Suprapubic skin (tissue), 4 donors: ENCODE data around the gene RPS6KA6. TPM values are rescaled to one million over a fixed set of nuclear protein-coding genes. Genes with fewer than 3 reads are reported as not detected.
A peak's percentile ranks its signal among the peaks of the same experiment; 100 is the strongest.

Experiments used
- DNase-seq, 2 donors: peaks; one replicate each; pipeline ENCODE4 v3.0.0-alpha.2; 2019; ENCODE audit warnings: low spot score in 2 of 2
- H3K27ac ChIP-seq: fragments of 200-600 bp; sonication (generic); one replicate; pipeline ENCODE4 v1.5.1; 2019
- H3K27me3 ChIP-seq: fragments of 200-600 bp; sonication (generic); one replicate; pipeline ENCODE4 v1.5.1; 2019
- H3K36me3 ChIP-seq: fragments of 200-600 bp; sonication (generic); one replicate; pipeline ENCODE4 v1.5.1; 2019
- H3K4me1 ChIP-seq: fragments of 200-600 bp; sonication (generic); one replicate; pipeline ENCODE4 v1.5.1; 2019
- H3K4me3 ChIP-seq: fragments of 200-600 bp; sonication (generic); one replicate; pipeline ENCODE4 v1.5.1; 2019; ENCODE audit warnings: mild to moderate bottlenecking
- H3K9me3 ChIP-seq: fragments of 200-600 bp; sonication (generic); one replicate; pipeline ENCODE4 v1.5.1; 2019
- EP300 ChIP-seq: sonication (generic); formaldehyde crosslinking; IDR thresholded peaks from one replicate; pipeline ENCODE4 v1.6.1; 2017; ENCODE audit warnings: antibody characterized with exemption
- POLR2A ChIP-seq, 2 donors: fragments of 450-650 bp; IDR thresholded peaks; one replicate each; pipeline ENCODE4 v1.6.1; 2017; ENCODE audit warnings: antibody characterized with exemption in 2 of 2, mild to moderate bottlenecking in 2 of 2, moderate library complexity in 2 of 2
- POLR2AphosphoS5 ChIP-seq, 3 donors: sonication (generic); formaldehyde crosslinking; IDR thresholded peaks; one replicate each; pipeline ENCODE4 v1.6.1; 2017; ENCODE audit warnings: antibody characterized with exemption in 3 of 3
- WGBS: methylation state at CpG from one replicate; pipeline ENCODE4 v1.1.5; 2018; 5-methylcytosine and 5-hydroxymethylcytosine counted together
- total RNA-seq, 4 donors: library from RNA; depleted of rRNA; stranded (reverse); fragments of >200 nt; gene quantifications; one replicate each; pipeline ENCODE4 v1.1.0, GENCODE V29; 2016
- TF ChIP-seq, protein P1 (sequence below), 2 donors: fragments of 200-600 bp in 1 of 2; fragments of 450-650 bp in 1 of 2; sonication (generic) in 1 of 2; IDR thresholded peaks; one replicate each; pipeline ENCODE4 v1.5.1; 2016 to 2019; ENCODE audit warnings: antibody characterized with exemption in 2 of 2, mild to moderate bottlenecking in 1 of 2, moderate library complexity in 1 of 2

The RPS6KA6 gene
- total RNA-seq, 4 donors from 2014 or later: 3.1 to 7.0 (median 4.9) TPM

DNA sequence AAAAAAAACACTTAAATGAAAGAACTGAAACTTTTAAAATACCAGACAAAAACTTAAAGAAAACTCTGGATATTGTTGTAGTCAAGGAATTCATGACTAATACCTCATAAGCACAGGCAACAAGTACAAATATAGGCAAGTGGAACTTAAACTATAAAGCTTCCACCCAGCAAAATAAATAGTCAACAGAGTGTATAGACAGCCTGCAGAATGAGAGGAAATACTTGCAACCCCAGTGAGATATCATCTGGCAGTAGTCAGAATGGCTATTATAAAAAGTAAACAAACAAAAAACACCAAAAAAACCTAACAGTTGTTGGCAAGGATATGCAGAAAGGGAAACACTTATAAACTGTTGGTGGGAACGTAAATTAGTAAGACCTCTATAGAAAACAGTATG lies 9.6 kb upstream of the RPS6KA6 start:
- no peaks in the 10 kb centered on the region for H3K4me1 ChIP-seq
- no peak for DNase-seq
- no peaks in the 10 kb centered on the region for H3K27me3 ChIP-seq
- no peaks in the 10 kb centered on the region for H3K36me3 ChIP-seq
- no peak overlapping the region for H3K4me3 ChIP-seq
- H3K9me3 ChIP-seq: no peaks in the 10 kb centered on the region
- H3K27ac ChIP-seq: no peak overlapping the region
- 75% methylated on average over 1 of the region's 1 CpG for WGBS
- TF ChIP-seq EP300 (no peak), POLR2A (IDR thresholded peaks at IDR 0.05) (no peak)

DNA sequence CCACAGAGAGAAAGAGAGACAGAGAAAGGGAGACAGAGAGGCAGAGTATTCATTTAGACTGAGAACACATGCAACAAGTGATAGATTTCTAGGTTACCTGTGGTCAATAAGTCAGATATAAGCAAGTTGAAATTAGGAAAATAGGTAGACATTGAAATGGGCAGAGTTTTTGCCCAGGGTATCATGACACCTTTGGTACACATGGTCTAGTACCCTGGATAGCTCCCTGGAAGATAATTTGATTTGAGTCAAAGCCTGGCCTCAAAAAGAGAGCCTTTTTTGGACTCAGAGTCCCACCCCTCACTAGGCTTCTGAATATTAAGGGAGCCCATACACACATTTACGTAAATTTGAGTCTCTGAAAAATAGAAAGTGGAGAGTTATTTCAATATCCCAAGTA lies 4.0 kb upstream of the RPS6KA6 start:
- Histone ChIP-seq H3K4me1 (no peaks in the 10 kb centered on the region), H3K9me3 (no peaks in the 10 kb centered on the region), H3K36me3 (no peaks in the 10 kb centered on the region), H3K27ac (no peak overlapping the region), H3K27me3 (no peaks in the 10 kb centered on the region), H3K4me3 (no peak overlapping the region)
- DNase-seq: no peak
- TF ChIP-seq POLR2AphosphoS5 (IDR thresholded peaks at IDR 0.05) (no peak), POLR2A (IDR thresholded peaks at IDR 0.05) (no peak), EP300 (no peak)
- TF ChIP-seq, protein P1, sequence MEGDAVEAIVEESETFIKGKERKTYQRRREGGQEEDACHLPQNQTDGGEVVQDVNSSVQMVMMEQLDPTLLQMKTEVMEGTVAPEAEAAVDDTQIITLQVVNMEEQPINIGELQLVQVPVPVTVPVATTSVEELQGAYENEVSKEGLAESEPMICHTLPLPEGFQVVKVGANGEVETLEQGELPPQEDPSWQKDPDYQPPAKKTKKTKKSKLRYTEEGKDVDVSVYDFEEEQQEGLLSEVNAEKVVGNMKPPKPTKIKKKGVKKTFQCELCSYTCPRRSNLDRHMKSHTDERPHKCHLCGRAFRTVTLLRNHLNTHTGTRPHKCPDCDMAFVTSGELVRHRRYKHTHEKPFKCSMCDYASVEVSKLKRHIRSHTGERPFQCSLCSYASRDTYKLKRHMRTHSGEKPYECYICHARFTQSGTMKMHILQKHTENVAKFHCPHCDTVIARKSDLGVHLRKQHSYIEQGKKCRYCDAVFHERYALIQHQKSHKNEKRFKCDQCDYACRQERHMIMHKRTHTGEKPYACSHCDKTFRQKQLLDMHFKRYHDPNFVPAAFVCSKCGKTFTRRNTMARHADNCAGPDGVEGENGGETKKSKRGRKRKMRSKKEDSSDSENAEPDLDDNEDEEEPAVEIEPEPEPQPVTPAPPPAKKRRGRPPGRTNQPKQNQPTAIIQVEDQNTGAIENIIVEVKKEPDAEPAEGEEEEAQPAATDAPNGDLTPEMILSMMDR (IDR thresholded peaks at IDR 0.05): no peak
- 81% methylated on average over 1 of the region's 1 CpG for WGBS

DNA sequence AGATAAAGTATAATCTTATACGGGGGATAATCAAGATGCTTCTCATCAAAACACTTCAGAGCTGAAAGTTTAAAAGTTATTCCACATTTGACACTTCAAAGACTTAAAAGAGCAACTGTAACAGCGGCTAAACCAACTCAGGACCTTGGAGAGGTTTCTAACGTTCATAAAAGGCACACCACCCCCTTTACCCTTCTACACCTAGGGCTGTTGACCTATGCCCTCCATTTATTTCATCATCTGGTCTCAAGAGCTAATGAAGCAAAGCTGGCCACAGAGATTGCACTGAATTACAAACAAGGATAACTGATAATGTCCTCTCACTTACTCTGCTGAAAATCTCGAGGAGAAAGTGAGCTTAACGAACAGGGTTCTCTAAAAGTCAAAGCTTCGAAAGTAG lies 1.1 kb upstream of the RPS6KA6 start:
- DNase-seq: no peak
- no peaks in the 10 kb centered on the region for H3K4me1 ChIP-seq
- no peak overlapping the region for H3K4me3 ChIP-seq
- H3K36me3 ChIP-seq: no peaks in the 10 kb centered on the region
- no peaks in the 10 kb centered on the region for H3K27me3 ChIP-seq
- H3K27ac ChIP-seq: no peak overlapping the region
- no peaks in the 10 kb centered on the region for H3K9me3 ChIP-seq
- TF ChIP-seq, protein P1 (IDR thresholded peaks at IDR 0.05): no peak
- TF ChIP-seq POLR2A (IDR thresholded peaks at IDR 0.05) (no peak), POLR2AphosphoS5 (IDR thresholded peaks at IDR 0.05) (no peak), EP300 (no peak)
- 62% methylated on average over 6 of the region's 6 CpGs for WGBS

DNA sequence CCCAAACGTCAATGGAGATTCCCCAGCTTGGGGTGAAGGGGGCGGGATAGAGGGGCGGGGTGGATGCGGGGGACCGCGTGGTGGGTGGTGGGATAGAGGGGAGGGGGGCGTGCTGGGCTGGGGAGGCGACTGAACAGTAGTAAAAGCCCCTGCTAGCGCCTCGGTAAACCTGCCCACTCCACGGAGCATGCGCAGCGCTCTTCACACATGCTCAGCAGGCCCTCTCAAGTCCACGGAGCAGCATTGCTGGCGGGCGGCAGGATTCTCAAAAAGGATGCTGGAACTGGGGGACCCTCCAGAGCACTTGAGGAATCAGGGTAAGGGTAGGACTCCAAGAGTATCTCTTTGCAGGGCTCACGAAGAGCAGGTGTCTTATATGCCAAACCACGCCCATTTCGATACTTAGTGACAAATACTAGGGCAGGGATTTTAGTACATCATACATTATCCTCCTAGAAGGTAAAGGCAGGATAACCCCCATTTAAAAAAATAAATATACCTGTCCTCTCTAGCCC lies 378 bp upstream of the RPS6KA6 start:
- peak overlapping the region; percentile 62 for H3K4me3 ChIP-seq
- no peaks in the 10 kb centered on the region for H3K36me3 ChIP-seq
- no peaks in the 10 kb centered on the region for H3K4me1 ChIP-seq
- no peak overlapping the region for H3K27ac ChIP-seq
- TF ChIP-seq, protein P1 (IDR thresholded peaks at IDR 0.05): no peak
- TF ChIP-seq EP300: no peak
- TF ChIP-seq POLR2AphosphoS5 (IDR thresholded peaks at IDR 0.05): no peak
- no peak for TF ChIP-seq POLR2A (IDR thresholded peaks at IDR 0.05)
- H3K27me3 ChIP-seq: no peaks in the 10 kb centered on the region
- no peaks in the 10 kb centered on the region for H3K9me3 ChIP-seq
- peak in 1 of 2 donors; percentile 60 for DNase-seq
- 43% methylated on average over 19 of the region's 19 CpGs for WGBS

DNA sequence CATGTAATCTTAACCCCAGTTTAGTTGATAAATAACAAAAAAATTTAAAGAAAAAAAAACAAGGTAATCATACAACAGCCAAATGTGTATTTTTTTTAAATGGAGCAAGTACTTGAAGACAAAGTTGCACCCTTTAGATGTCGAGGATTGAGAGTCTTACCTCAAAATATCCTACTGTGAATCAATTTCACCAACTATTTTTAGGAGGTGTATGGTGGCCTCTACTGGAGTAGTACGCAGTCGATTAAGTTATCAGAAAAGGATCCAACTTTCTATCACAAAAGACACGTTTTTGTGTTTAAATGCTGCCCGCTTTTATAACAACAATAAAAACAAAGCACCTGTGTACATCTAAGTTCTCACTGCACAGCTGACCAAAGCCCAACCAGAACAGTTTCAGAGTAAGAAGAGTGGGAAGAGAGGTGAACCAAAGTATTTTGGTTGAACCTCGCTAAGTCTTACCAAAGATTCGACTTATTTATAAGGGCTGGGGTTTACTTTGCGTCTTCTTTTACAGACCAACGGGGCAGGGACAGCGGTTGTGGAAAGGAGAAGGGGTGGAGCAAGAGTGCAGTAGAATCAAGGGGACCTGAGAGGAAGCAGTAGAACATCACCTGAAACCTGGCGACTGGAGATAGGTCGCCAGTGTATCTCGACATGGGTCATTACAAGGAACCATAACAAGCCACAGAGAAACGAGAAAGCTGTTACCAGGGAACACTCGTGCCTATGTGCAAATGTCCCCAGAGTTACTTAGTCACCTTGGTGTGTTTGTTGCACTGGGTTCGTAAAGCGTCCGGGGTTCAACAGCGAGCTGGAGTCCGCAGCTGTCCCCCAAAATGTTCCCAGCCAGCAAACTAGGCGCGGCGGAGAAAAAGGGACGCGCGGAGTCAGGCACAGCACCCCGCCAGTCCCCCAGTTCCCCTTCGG lies 1.1 kb downstream of the RPS6KA6 start:
- Histone ChIP-seq H3K9me3 (no peaks in the 10 kb centered on the region), H3K27ac (peak overlapping the region; percentile 29), H3K27me3 (no peaks in the 10 kb centered on the region), H3K4me1 (no peaks in the 10 kb centered on the region), H3K4me3 (peak overlapping the region; percentile 62), H3K36me3 (no peaks in the 10 kb centered on the region)
- 43% methylated on average over 26 of the region's 28 CpGs for WGBS
- no peak for DNase-seq
- TF ChIP-seq, protein P1 (IDR thresholded peaks at IDR 0.05): no peak
- no peak for TF ChIP-seq POLR2AphosphoS5 (IDR thresholded peaks at IDR 0.05)
- no peak for TF ChIP-seq EP300
- no peak for TF ChIP-seq POLR2A (IDR thresholded peaks at IDR 0.05)
